ENCODE data around the gene KIF5C.

The KIF5C gene

GRCh38 chr2:148887350-148888002 is 12.4 kb downstream of the KIF5C start:
- DNase-seq (ENCODE audit: low spot score), result no peak

- DNase-seq (ENCODE audit: low spot score), result no peak
These were observed 13.0 kb downstream of the KIF5C start for GRCh38 chr2:148888003-148888501.

- no peak for DNase-seq (ENCODE audit: low spot score)
These were observed 14.0 kb downstream of the KIF5C start for GRCh38 chr2:148888986-148889385.

- no peak for DNase-seq (ENCODE audit: low spot score)
These were observed 18.9 kb downstream of the KIF5C start for GRCh38 chr2:148893906-148894305.

- DNase-seq (ENCODE audit: low spot score), result no peak
These were observed 21.1 kb downstream of the KIF5C start for GRCh38 chr2:148896136-148896535.

GRCh38 chr2:148899638-148900318 is 24.8 kb downstream of the KIF5C start:
- no peak for DNase-seq (ENCODE audit: low spot score)

- no peak for DNase-seq (ENCODE audit: low spot score)
These were observed 25.4 kb downstream of the KIF5C start for GRCh38 chr2:148900350-148900837.

- DNase-seq (ENCODE audit: low spot score), result no peak
These were observed 26.1 kb downstream of the KIF5C start for GRCh38 chr2:148901142-148901541.

- no peak for DNase-seq (ENCODE audit: low spot score)
These were observed 27.8 kb downstream of the KIF5C start for GRCh38 chr2:148902798-148903197.

GRCh38 chr2:148903294-148903693 is 28.3 kb downstream of the KIF5C start:
- DNase-seq (ENCODE audit: low spot score), result no peak

- DNase-seq (ENCODE audit: low spot score), result no peak
These were observed 29.0 kb downstream of the KIF5C start for GRCh38 chr2:148903979-148904378.

GRCh38 chr2:148906124-148906523 is 31.1 kb downstream of the KIF5C start:
- no peak for DNase-seq (ENCODE audit: low spot score)

GRCh38 chr2:148907085-148907785 is 32.2 kb downstream of the KIF5C start:
- DNase-seq (ENCODE audit: low spot score), result peak; percentile 22

- no peak for DNase-seq (ENCODE audit: low spot score)
These were observed 34.1 kb downstream of the KIF5C start for GRCh38 chr2:148909114-148909513.

- DNase-seq (ENCODE audit: low spot score), result no peak
These were observed 38.0 kb downstream of the KIF5C start for GRCh38 chr2:148913061-148913460.

- DNase-seq (ENCODE audit: low spot score), result no peak
These were observed 38.5 kb downstream of the KIF5C start for GRCh38 chr2:148913492-148913891.

- DNase-seq (ENCODE audit: low spot score), result no peak
These were observed 39.4 kb downstream of the KIF5C start for GRCh38 chr2:148914463-148914862.

GRCh38 chr2:148917431-148917830 is 42.4 kb downstream of the KIF5C start:
- DNase-seq (ENCODE audit: low spot score), result no peak

GRCh38 chr2:148918554-148918953 is 43.5 kb downstream of the KIF5C start:
- no peak for DNase-seq (ENCODE audit: low spot score)

GRCh38 chr2:148920559-148920958 is 45.5 kb downstream of the KIF5C start:
- no peak for DNase-seq (ENCODE audit: low spot score)

GRCh38 chr2:148922062-148922461 is 47.0 kb downstream of the KIF5C start:
- DNase-seq (ENCODE audit: low spot score), result no peak

GRCh38 chr2:148922776-148923475 is 47.9 kb downstream of the KIF5C start:
- no peak for DNase-seq (ENCODE audit: low spot score)
